Spleen (tissue), 7 donors: Measurements from ENCODE around the gene PHACTR1.

Source experiments
- POLR2A ChIP-seq, 3 donors: fragments of 450-650 bp; IDR thresholded peaks; one replicate each; pipeline ENCODE4 v1.5.1; 2017; ENCODE audit warnings: antibody characterized with exemption in 3 of 3, mild to moderate bottlenecking in 1 of 3
- POLR2AphosphoS5 ChIP-seq, 3 donors: sonication (generic); formaldehyde crosslinking; IDR thresholded peaks; one replicate each; pipeline ENCODE4 v1.5.1; 2017; ENCODE audit warnings: antibody characterized with exemption in 3 of 3
- TF ChIP-seq, protein P1 (sequence below), 11 experiments: fragments of 200-600 bp in 7 of 11; fragments of 450-650 bp in 4 of 11; sonication (generic) in 4 of 11; IDR thresholded peaks in 8 of 11; conservative IDR thresholded peaks in 3 of 11; 1 replicate in 7 of 11; 2 replicates in 4 of 11; pipeline versions ENCODE4 v1.4.0 to v1.8.0; 2016 to 2021; ENCODE audit warnings: antibody characterized with exemption in 11 of 11, inconsistent platforms in 4 of 11, mild to moderate bottlenecking in 1 of 11
- donor health status: DM: no; HTN: no; CAD: no; lungs with moderate emphysema.
- donor health status: DM: no; HTN: no; CAD: no.
- donor health status: DM: no; HTN: no; CAD: no.

DNA sequence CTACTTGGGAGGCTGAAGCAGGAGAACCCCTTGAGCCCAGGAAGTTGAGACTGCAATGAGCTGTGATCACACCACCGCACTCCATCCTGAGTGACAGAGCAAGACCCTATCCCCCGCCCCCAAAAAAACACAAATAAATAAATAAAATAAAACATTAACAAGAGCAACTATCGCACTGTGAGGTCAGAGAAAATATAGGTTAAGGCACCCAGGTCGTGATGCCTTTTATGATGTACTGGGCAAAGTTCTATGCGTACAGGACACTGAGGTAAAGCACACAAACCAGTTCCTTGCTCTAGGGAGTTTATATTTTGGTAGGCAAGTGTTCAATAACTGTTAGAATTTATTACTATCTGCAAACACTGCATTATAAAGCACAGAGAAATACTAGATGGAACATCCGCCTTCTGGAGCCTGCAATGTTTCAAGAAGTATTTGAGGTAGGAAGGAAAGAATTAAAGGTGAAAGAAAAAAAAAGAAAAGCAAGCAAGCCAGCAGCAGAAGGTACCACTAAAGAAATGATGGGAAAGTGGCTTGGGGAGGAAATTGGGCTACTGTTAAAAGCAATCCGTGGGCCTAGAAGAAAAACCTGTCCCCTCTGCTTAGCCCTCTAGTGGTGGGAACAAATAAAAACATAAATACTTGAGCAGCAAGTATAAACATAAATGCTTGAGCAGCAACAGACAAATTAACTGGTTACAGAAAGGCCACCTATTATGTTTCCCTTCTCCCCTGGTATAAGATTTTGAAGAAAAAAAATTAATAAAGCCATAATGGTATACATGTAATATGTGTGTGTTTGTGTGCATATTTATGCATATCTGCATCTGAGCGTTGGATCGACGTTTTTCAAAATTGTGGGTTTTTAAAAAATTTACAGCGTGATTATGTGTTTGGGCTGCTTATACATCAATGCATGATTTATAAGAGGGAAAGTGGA is 128.0 kb downstream of the PHACTR1 start:
- TF ChIP-seq, protein P1, sequence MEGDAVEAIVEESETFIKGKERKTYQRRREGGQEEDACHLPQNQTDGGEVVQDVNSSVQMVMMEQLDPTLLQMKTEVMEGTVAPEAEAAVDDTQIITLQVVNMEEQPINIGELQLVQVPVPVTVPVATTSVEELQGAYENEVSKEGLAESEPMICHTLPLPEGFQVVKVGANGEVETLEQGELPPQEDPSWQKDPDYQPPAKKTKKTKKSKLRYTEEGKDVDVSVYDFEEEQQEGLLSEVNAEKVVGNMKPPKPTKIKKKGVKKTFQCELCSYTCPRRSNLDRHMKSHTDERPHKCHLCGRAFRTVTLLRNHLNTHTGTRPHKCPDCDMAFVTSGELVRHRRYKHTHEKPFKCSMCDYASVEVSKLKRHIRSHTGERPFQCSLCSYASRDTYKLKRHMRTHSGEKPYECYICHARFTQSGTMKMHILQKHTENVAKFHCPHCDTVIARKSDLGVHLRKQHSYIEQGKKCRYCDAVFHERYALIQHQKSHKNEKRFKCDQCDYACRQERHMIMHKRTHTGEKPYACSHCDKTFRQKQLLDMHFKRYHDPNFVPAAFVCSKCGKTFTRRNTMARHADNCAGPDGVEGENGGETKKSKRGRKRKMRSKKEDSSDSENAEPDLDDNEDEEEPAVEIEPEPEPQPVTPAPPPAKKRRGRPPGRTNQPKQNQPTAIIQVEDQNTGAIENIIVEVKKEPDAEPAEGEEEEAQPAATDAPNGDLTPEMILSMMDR (IDR thresholded peaks at IDR 0.05 in 8 of 11, conservative IDR thresholded peaks at IDR 0.05 in 3 of 11): peak in 8 of 11 experiments; percentile 17 to 54 (median 38)
- TF ChIP-seq POLR2A (IDR thresholded peaks at IDR 0.05) (no peak), POLR2AphosphoS5 (IDR thresholded peaks at IDR 0.05) (no peak)
